HG02852 (cell line): ENCODE results near the gene FEZ2.
A peak's percentile ranks its signal among the peaks of the same experiment; 100 is the strongest.
"Not testable (repeated sequence)": the region's sequence is repeated elsewhere in the genome, so short reads cannot be mapped to it uniquely, and the experiment has no call there.

Source experiments
- ATAC-seq: cut with Tn5 transposase; IDR thresholded peaks from one replicate; pipeline ENCODE4 v1.9.1; 2021; ENCODE audit warnings: mild to moderate bottlenecking, moderate library complexity; ENCODE audit not compliant: unreplicated experiment

FEZ2 gene

GRCh38 chr2:36597532-36598377 lies at the start of gene FEZ2:
FEZ2 (minus strand) TSS chr2:36598168; CDS start chr2:36598142, 26 bp downstream.
- peak; percentile 98 for ATAC-seq

- ATAC-seq: no peak
Measured at GRCh38 chr2:36634981-36635597, 37.1 kb upstream of the FEZ2 start.

- ATAC-seq: no peak
Measured at GRCh38 chr2:36633470-36634092, 35.6 kb upstream of the FEZ2 start.

GRCh38 chr2:36626756-36627155 lies 28.8 kb upstream of the FEZ2 start:
- ATAC-seq: no peak

GRCh38 chr2:36626071-36626470 lies 28.1 kb upstream of the FEZ2 start:
- ATAC-seq: no peak

GRCh38 chr2:36625304-36625703 lies 27.3 kb upstream of the FEZ2 start:
- no peak for ATAC-seq

- no peak for ATAC-seq
Measured at GRCh38 chr2:36620321-36620720, 22.4 kb upstream of the FEZ2 start.

GRCh38 chr2:36618381-36618780 lies 20.4 kb upstream of the FEZ2 start:
- ATAC-seq: peak; percentile 99

- ATAC-seq: no peak
Measured at GRCh38 chr2:36616947-36617346, 19.0 kb upstream of the FEZ2 start.

- ATAC-seq: no peak
Measured at GRCh38 chr2:36615222-36615621, 17.3 kb upstream of the FEZ2 start.

- no peak for ATAC-seq
Measured at GRCh38 chr2:36613801-36614200, 15.8 kb upstream of the FEZ2 start.

GRCh38 chr2:36611316-36611990 lies 13.5 kb upstream of the FEZ2 start:
- no peak for ATAC-seq

GRCh38 chr2:36609507-36609906 lies 11.5 kb upstream of the FEZ2 start:
- no peak for ATAC-seq

- no peak for ATAC-seq
Measured at GRCh38 chr2:36607947-36608346, 10.0 kb upstream of the FEZ2 start.

- ATAC-seq: no peak
Measured at GRCh38 chr2:36606925-36607324, 9.0 kb upstream of the FEZ2 start.

GRCh38 chr2:36605273-36605672 lies 7.3 kb upstream of the FEZ2 start:
- no peak for ATAC-seq

- not testable (repeated sequence) for ATAC-seq
Measured at GRCh38 chr2:36603629-36604028, 5.7 kb upstream of the FEZ2 start.

- ATAC-seq: no peak
Measured at GRCh38 chr2:36597003-36597531, 901 bp downstream of the FEZ2 start.

GRCh38 chr2:36596397-36596796 lies 1.6 kb downstream of the FEZ2 start:
- ATAC-seq: no peak

- no peak for ATAC-seq
Measured at GRCh38 chr2:36594849-36595248, 3.1 kb downstream of the FEZ2 start.

GRCh38 chr2:36589230-36589630 lies 8.7 kb downstream of the FEZ2 start:
- no peak for ATAC-seq
